Neural crest cell (in vitro differentiated cells): ENCODE data around the gene SULT6B1. TPM values are rescaled to one million over a fixed set of nuclear protein-coding genes. Genes with fewer than 3 reads are reported as not detected.

Source experiments
- DNase-seq: peaks from one replicate; pipeline ENCODE4 v3.0.0; 2021; ENCODE audit warnings: low read depth, mixed read lengths, low spot score
- H3K27ac Mint-ChIP-seq: one replicate; pipeline ENCODE4 v1.8.0; 2021; ENCODE audit warnings: mild to moderate bottlenecking, mixed read lengths; ENCODE audit not compliant: unreplicated experiment
- H3K27me3 Mint-ChIP-seq: 2 replicates; pipeline ENCODE4 v1.8.0; 2021; ENCODE audit warnings: low read depth, mild to moderate bottlenecking, mixed read lengths
- H3K36me3 Mint-ChIP-seq: 2 replicates; pipeline ENCODE4 v1.8.0; 2021; ENCODE audit warnings: low read depth, mild to moderate bottlenecking, mixed read lengths
- H3K4me1 Mint-ChIP-seq: 2 replicates; pipeline ENCODE4 v1.8.0; 2021; ENCODE audit warnings: mixed read lengths
- H3K4me3 Mint-ChIP-seq: one replicate; pipeline ENCODE4 v1.8.0; 2021; ENCODE audit warnings: mild to moderate bottlenecking, mixed read lengths
- H3K9me3 Mint-ChIP-seq: 2 replicates; pipeline ENCODE4 v1.8.0; 2021; ENCODE audit warnings: mixed read lengths
- CTCF ChIP-seq: fragments of 200-600 bp; sonication (generic); conservative IDR thresholded peaks from 2 replicates; pipeline ENCODE4 v1.5.0; 2021; ENCODE audit warnings: antibody characterized with exemption, mild to moderate bottlenecking
- long read RNA-seq: library from polyadenylated mRNA; unstranded; transcript quantifications from one replicate; pipeline ENCODE4 v2.0.0, GENCODE V29; 2020
- total RNA-seq: library from RNA; stranded (reverse); gene quantifications from 2 replicates; pipeline ENCODE4 v1.2.1, GENCODE V29; 2021

The SULT6B1 gene, protein sequence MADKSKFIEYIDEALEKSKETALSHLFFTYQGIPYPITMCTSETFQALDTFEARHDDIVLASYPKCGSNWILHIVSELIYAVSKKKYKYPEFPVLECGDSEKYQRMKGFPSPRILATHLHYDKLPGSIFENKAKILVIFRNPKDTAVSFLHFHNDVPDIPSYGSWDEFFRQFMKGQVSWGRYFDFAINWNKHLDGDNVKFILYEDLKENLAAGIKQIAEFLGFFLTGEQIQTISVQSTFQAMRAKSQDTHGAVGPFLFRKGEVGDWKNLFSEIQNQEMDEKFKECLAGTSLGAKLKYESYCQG
- total RNA-seq: not detected in 2 replicates
- long read RNA-seq: 0 reads

- Mint-ChIP-seq H3K9me3 (no peaks in the 10 kb centered on the region), H3K4me1 (peaks cover 8% of the 10 kb centered on the region), H3K36me3 (no peaks in the 10 kb centered on the region), H3K4me3 (no peak within 1 kb of the TSS), H3K27me3 (no peaks in the 10 kb centered on the region), H3K27ac (no peak within 1 kb of the TSS)
- DNase-seq: no peak
- TF ChIP-seq CTCF: no peak
These were observed at the start of gene SULT6B1 for GRCh38 chr2:37188570-37188969. Gene SULT6B1 (minus strand): TSS chr2:37188670. CDS start chr2:37188640, 30 bp downstream.

DNA sequence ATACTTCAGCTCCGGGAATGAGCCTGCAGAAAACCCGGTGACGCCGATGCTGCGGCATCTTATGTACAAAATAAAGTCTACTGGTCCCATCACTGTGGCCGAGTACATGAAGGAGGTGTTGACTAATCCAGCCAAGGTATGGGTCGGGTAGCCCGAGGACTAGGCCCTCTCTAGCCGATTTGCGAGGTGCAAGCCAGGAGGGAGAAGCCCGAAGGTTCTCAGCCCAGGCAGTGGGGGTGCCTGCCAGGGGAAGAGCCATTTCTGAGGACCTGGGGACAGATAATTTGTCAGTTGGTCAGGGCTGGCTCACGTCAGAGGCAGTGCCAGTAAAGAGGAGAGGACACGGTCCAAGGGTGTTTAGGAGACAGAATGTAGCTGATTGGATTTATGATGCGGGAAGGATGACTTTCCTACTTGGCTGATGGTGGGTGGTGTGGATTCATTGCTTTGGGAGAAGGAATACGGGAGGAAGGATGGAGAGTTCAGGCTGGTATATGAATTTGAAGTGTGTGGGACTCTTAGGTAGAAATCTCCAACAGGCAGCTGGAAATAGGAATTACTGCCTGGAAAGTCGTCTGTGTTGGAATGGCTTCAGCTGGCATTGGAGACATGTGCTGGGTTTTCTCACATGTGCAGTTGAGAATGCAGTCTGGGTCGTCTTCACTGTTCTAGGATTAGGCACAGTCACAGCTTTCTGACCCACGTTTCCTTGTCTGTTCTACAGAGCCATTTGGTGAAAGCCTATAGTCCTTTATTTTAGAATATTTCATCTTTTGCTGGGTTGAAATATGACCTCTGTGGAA is 43.9 kb upstream of the SULT6B1 start:
- H3K9me3 Mint-ChIP-seq: peaks cover 2% of the 10 kb centered on the region
- DNase-seq: no peak
- H3K4me1 Mint-ChIP-seq: peaks cover 4% of the 10 kb centered on the region
- peaks cover 5% of the 10 kb centered on the region for H3K36me3 Mint-ChIP-seq
- no peak overlapping the region for H3K4me3 Mint-ChIP-seq
- no peak for TF ChIP-seq CTCF
- no peaks in the 10 kb centered on the region for H3K27me3 Mint-ChIP-seq
- H3K27ac Mint-ChIP-seq: no peak overlapping the region

- no peaks in the 10 kb centered on the region for H3K27me3 Mint-ChIP-seq
- peaks cover 2% of the 10 kb centered on the region for H3K9me3 Mint-ChIP-seq
- TF ChIP-seq CTCF: no peak
- peaks cover 5% of the 10 kb centered on the region for H3K36me3 Mint-ChIP-seq
- H3K4me1 Mint-ChIP-seq: peaks cover 8% of the 10 kb centered on the region
- H3K27ac Mint-ChIP-seq: no peak within 1 kb of the TSS
- peak; percentile 74 for DNase-seq
- no peak within 1 kb of the TSS for H3K4me3 Mint-ChIP-seq
These were observed 43.0 kb upstream of the SULT6B1 start, which contains the start of the genes CEBPZ and NDUFAF7 for GRCh38 chr2:37231241-37232130. Gene CEBPZ (minus strand): TSS chr2:37231596. CDS start chr2:37231567, 29 bp downstream. Gene NDUFAF7 (plus strand): TSS chr2:37231658. CDS start chr2:37231706, 48 bp downstream.

DNA sequence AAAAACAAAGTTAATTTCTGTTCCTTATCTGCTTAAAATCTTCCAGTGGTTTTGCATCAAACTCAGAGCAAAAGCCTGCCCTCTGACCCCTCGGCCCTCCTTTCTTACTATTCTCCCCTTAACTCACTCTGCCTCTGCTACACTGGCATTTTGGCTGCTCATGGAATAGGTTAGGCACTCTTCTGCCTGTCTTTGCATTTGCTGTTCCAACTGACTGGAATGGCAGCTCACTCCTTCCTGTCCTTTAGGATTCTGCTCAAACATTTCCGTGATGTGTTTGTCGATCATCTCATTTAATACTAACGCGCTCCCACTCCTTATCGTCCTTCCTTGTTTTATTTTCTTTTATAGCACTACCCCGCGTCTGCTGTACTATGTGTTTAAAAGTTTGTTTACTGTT is 42.1 kb upstream of the SULT6B1 start:
- Mint-ChIP-seq H3K36me3 (no peaks in the 10 kb centered on the region), H3K4me1 (peaks cover 13% of the 10 kb centered on the region), H3K9me3 (no peaks in the 10 kb centered on the region), H3K27ac (no peak overlapping the region), H3K4me3 (no peak overlapping the region), H3K27me3 (no peaks in the 10 kb centered on the region)
- TF ChIP-seq CTCF: no peak
- DNase-seq: no peak

DNA sequence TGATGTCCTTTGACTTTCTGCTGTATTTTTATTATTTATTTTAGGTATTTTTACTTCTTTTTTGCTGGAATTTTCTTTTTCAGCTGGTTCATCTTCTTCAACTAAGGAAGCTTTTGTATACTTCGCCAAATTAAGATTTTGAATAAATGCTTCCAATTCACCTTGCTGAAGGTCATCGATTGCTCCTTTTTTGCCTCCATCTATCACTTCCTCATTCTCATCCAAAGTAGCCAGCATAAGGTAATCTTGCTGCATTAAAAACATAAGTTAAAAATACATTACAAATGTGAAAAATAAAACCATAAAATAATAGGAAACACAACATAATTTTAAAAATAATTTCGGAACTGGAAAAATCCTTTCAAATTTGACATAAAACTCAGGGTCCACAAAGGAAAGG is 40.3 kb upstream of the SULT6B1 start:
- no peak for DNase-seq
- Mint-ChIP-seq H3K27me3 (no peaks in the 10 kb centered on the region), H3K9me3 (no peaks in the 10 kb centered on the region), H3K27ac (no peak overlapping the region), H3K4me1 (peaks cover 19% of the 10 kb centered on the region), H3K36me3 (peaks cover 2% of the 10 kb centered on the region), H3K4me3 (no peak overlapping the region)
- no peak for TF ChIP-seq CTCF
